ENCODE results near the gene SRC. TPM values are rescaled to one million over a fixed set of nuclear protein-coding genes. Genes with fewer than 3 reads are reported as not detected.
A peak's percentile ranks its signal among the peaks of the same experiment; 100 is the strongest.

SRC gene
- total and polyA plus RNA-seq, 2 of the 8 experiments (the other 6 are each of a cell fraction or from before 2014, with no cell fraction given): 27.6 to 28.8 TPM

GRCh38 chr20:37393196-37393862 lies 47.4 kb downstream of the SRC start:
- H2BK120ac ChIP-seq (replicated peaks; ENCODE audit: low read depth, low read length): no peak overlapping the region
- ChIA-PET CTCF (ENCODE audit: partially characterized antibody) (interaction anchor here (0.6 to 3.5 kb wide), 14 partner anchors 9 to 147 kb away, joined by 3 to 28 read pairs (median 4); no protein-coding TSS in a partner anchor), POLR2A (ENCODE audit: partially characterized antibody) (interaction anchor here (1.0 to 1.6 kb wide), 2 partner anchors 20 to 51 kb away, joined by 3 to 4 read pairs; no protein-coding TSS in a partner anchor)
- H4K20me1 ChIP-seq (replicated peaks in 1 of 2; ENCODE audit: control insufficient read depth in 1 of 2, insufficient read depth in 2 of 2, low read length in 2 of 2): no peaks in the 10 kb centered on the region
- no peak overlapping the region for H3K9ac ChIP-seq (replicated peaks in 1 of 4; ENCODE audit: extremely low read depth in 1 of 4, low read depth in 3 of 4, low read length in 3 of 4)
- H3K23ac ChIP-seq (ENCODE audit: insufficient read length): no peak overlapping the region
- H3K4me2 ChIP-seq (ENCODE audit: insufficient read depth in 1 of 2, low read depth in 2 of 2, low read length in 2 of 2): no peak overlapping the region
- H3K23me2 ChIP-seq (ENCODE audit: low read depth, low read length): peaks cover 2% of the 10 kb centered on the region; the same call in 1 of the 2 replicates
- H3K18ac ChIP-seq (ENCODE audit: extremely low read depth, low read length): no peak overlapping the region; the same call in 1 of the 2 replicates
- H3K4me3 ChIP-seq (ENCODE audit: extremely low read depth in 1 of 4, insufficient read depth in 2 of 4, low read depth in 3 of 4, low read length in 4 of 4): no peak overlapping the region
- no peak overlapping the region for H4K5ac ChIP-seq (ENCODE audit: insufficient read length, low read depth, low read length)
- no peak overlapping the region for H3K27ac ChIP-seq (ENCODE audit: low read depth, low read length)
- H3K14ac ChIP-seq (ENCODE audit: insufficient read length): no peak overlapping the region
- H4K91ac ChIP-seq (replicated peaks; ENCODE audit: insufficient read length, low read length): peak overlapping the region; percentile 26
- H3K79me2 ChIP-seq (ENCODE audit: control insufficient read depth in 1 of 2, insufficient read depth in 2 of 2, low read length in 2 of 2): no peaks in the 10 kb centered on the region
- H3K4me1 ChIP-seq (replicated peaks in 1 of 4; ENCODE audit: control insufficient read depth in 3 of 4, insufficient read depth in 4 of 4, low read length in 3 of 4): peaks cover 0 to 37% (median 28%) of the 10 kb centered on the region in 4 experiments; a peak in 6 of 7 replicates
- no peaks in the 10 kb centered on the region for H3K9me3 ChIP-seq (ENCODE audit: insufficient read depth in 2 of 2, low read depth in 1 of 2, low read length in 1 of 2)
- 83% methylated on average over 8 of the region's 11 CpGs; no CpG with 5 or more reads in 1 of the 2 experiments for WGBS, 2 experiments (ENCODE audit: extremely low coverage in 1 of 2, insufficient coverage in 1 of 2, insufficient read length in 1 of 2, insufficient replicate concordance in 2 of 2, low coverage in 1 of 2, low lambda C conversion rate in 2 of 2, missing lambda C conversion rate in 1 of 2)
- 0 out of 2 replicates have a peak overlapping the region, but pooled peaks have one; percentile 17 for H2BK12ac ChIP-seq (ENCODE audit: low read depth, low read length)
- H2BK5ac ChIP-seq (ENCODE audit: low read depth, low read length): peak overlapping the region; percentile 93
- no peak overlapping the region for H2BK15ac ChIP-seq (ENCODE audit: low read length)
- DNase-seq (ENCODE audit: low read depth in 1 of 2, low spot score in 2 of 2) (no peak), FAIRE-seq (no peak)
- H2AK5ac ChIP-seq (ENCODE audit: low read depth, low read length): peak overlapping the region; percentile 16; the same call in 1 of the 2 replicates
- no peaks in the 10 kb centered on the region for H3K27me3 ChIP-seq (replicated peaks in 1 of 4; ENCODE audit: control insufficient read depth in 3 of 4, extremely low read depth in 1 of 4, insufficient read depth in 3 of 4, low read length in 3 of 4)
- no peak overlapping the region for H2AFZ ChIP-seq (ENCODE audit: low read length)
- no peak overlapping the region for H3K56ac ChIP-seq (replicated peaks; ENCODE audit: insufficient read length, low read depth, low read length)
- no peaks in the 10 kb centered on the region; the same call in 1 of the 2 replicates for H3K79me1 ChIP-seq (ENCODE audit: low read depth, low read length)
- no peak overlapping the region for H2BK20ac ChIP-seq (ENCODE audit: low read length)
- peak overlapping the region; percentile 42 for H3K4ac ChIP-seq (replicated peaks; ENCODE audit: insufficient read length, low read depth, low read length)
- peaks cover 0 to 6% (median 2%) of the 10 kb centered on the region in 4 experiments; a peak in 3 of 8 replicates for H3K36me3 ChIP-seq (ENCODE audit: control insufficient read depth in 2 of 4, insufficient read depth in 4 of 4, low read length in 3 of 4)
- peak overlapping the region; percentile 26; the same call in 1 of the 2 replicates for H4K8ac ChIP-seq (ENCODE audit: extremely low read depth, insufficient read depth, low read length)
- no peak for TF ChIP-seq TCF12 (IDR thresholded peaks at IDR 0.05; ENCODE audit: low read depth, low read length)
- TF ChIP-seq BACH1 (IDR thresholded peaks at IDR 0.05; ENCODE audit: low read length): no peak
- TF ChIP-seq POU5F1 (IDR thresholded peaks at IDR 0.05; ENCODE audit: low read depth, low read length): no peak
- no peak for TF ChIP-seq POLR2A (IDR thresholded peaks at IDR 0.05; ENCODE audit: control extremely low read depth in 1 of 2, low read depth in 2 of 2, low read length in 2 of 2)
- TF ChIP-seq HDAC6 (IDR thresholded peaks at IDR 0.05; ENCODE audit: low read depth, low read length): no peak
- TF ChIP-seq SUZ12 (IDR thresholded peaks at IDR 0.05; ENCODE audit: low read length): no peak
- TF ChIP-seq MAFK (IDR thresholded peaks at IDR 0.05; ENCODE audit: low read depth, low read length): no peak
- no peak for TF ChIP-seq ASH2L (IDR thresholded peaks at IDR 0.05; ENCODE audit: low read length)
- no peak for TF ChIP-seq BRCA1 (IDR thresholded peaks at IDR 0.05; ENCODE audit: low read depth, low read length)
- TF ChIP-seq RXRA (IDR thresholded peaks at IDR 0.05; ENCODE audit: insufficient read depth, low read depth, low read length): no peak
- TF ChIP-seq NANOG (IDR thresholded peaks at IDR 0.05; ENCODE audit: insufficient read depth, low read depth, low read length, poor library complexity, severe bottlenecking): no peak
- TF ChIP-seq SIX5 (IDR thresholded peaks at IDR 0.05; ENCODE audit: low read depth, low read length): no peak
- no peak for TF ChIP-seq SIN3A (conservative IDR thresholded peaks at IDR 0.05 in 1 of 2, IDR thresholded peaks at IDR 0.05 in 1 of 2; ENCODE audit: low read depth in 1 of 2, low read length in 2 of 2)

Measured in H1 (cell line).